Activated CD4-positive, alpha-beta T cell treated with anti-CD3 and anti-CD28 coated beads, Interleukin-2, amount 50 U/mL, for 1 hour (primary cell): ENCODE results near the gene KIF2C.

Experiments
- DNase-seq: peaks from one replicate; pipeline ENCODE4 v3.0.0-alpha.2; 2020

The KIF2C gene

DNA sequence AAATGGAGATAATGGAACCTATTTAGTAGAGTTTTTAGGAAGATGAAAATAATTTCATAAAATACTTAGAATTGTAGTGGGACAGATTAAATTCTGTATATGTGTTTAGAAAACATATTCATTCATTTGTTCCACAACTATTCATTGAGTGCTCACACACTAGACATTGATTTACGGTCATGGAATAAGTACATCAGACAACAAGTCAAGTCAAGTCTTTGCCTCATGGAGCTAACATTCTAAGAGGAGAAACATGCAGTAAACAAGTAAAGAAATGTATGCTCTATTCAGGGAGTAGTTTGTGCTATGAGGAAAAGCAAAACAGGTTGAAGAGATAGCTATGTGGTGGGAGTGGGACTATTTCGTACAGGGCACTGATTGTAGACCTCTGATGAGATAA is 77.7 kb downstream of the KIF2C start:
- DNase-seq, result no peak
